Lung (tissue), 12 donors: ENCODE results near the gene TRIM56. TPM values are rescaled to one million over a fixed set of nuclear protein-coding genes. Genes with fewer than 3 reads are reported as not detected.
A peak's percentile ranks its signal among the peaks of the same experiment; 100 is the strongest.
"Not testable (repeated sequence)": the region's sequence is repeated elsewhere in the genome, so short reads cannot be mapped to it uniquely, and the experiment has no call there.

ENCODE experiments used
- ATAC-seq: fragments of 200-7000 bp; cut with Tn5 transposase; one replicate; pipeline ENCODE4 v1.9.1; 2020; ENCODE audit warnings: moderate number of reproducible peaks; ENCODE audit not compliant: insufficient read depth, low FRiP score
- DNase-seq, 3 donors: peaks; one replicate each; pipeline ENCODE4 v3.0.0-alpha.2; 2013 to 2017
- H3K27ac ChIP-seq, 2 donors: one replicate each; pipeline ENCODE4 v1.5.1; 2013; ENCODE audit warnings: mild to moderate bottlenecking in 2 of 2, moderate library complexity in 2 of 2, control low read depth in 1 of 2, inconsistent platforms in 1 of 2, low read depth in 1 of 2, low read length in 1 of 2
- H3K27me3 ChIP-seq, 3 donors: one replicate each; pipeline ENCODE4 v1.5.1; 2013; ENCODE audit warnings: low read length in 2 of 3; ENCODE audit not compliant: control insufficient read depth in 3 of 3, insufficient read depth in 3 of 3
- H3K36me3 ChIP-seq, 4 donors: one replicate each; pipeline ENCODE4 v1.5.1; 2013; ENCODE audit warnings: low read length in 4 of 4, mild to moderate bottlenecking in 1 of 4, moderate library complexity in 1 of 4; ENCODE audit not compliant: control insufficient read depth in 4 of 4, insufficient read depth in 4 of 4
- H3K4me1 ChIP-seq, 5 donors: one replicate each; pipeline ENCODE4 v1.5.1; 2013; ENCODE audit warnings: low read length in 5 of 5, mild to moderate bottlenecking in 2 of 5, moderate library complexity in 1 of 5; ENCODE audit not compliant: control insufficient read depth in 5 of 5, insufficient read depth in 5 of 5
- H3K4me3 ChIP-seq: one replicate; pipeline ENCODE4 v1.5.1; 2013; ENCODE audit warnings: mild to moderate bottlenecking, control low read depth, moderate library complexity
- H3K9ac ChIP-seq, 2 donors: one replicate each; pipeline ENCODE4 v1.5.1; 2013; ENCODE audit warnings: low read length in 2 of 2, control low read depth in 1 of 2; ENCODE audit not compliant: insufficient read depth in 1 of 2
- H3K9me3 ChIP-seq, 4 donors: one replicate each; pipeline ENCODE4 v1.5.1; 2013; ENCODE audit warnings: low read length in 3 of 4, mild to moderate bottlenecking in 1 of 4, moderate library complexity in 1 of 4; ENCODE audit not compliant: control insufficient read depth in 4 of 4, insufficient read depth in 3 of 4
- CTCF ChIP-seq: IDR thresholded peaks from 2 replicates; pipeline ENCODE4 v1.5.1; 2012; ENCODE audit warnings: mild to moderate bottlenecking; ENCODE audit errors: control extremely low read depth, extremely low read depth
- WGBS, 2 donors: extraction: QIAGEN DNeasy Blood & Tissue Kit; methylation state at CpG; one replicate each; pipeline ENCODE4 v1.1.7; 2013; 5-methylcytosine and 5-hydroxymethylcytosine counted together
- polyA plus RNA-seq, 2 donors: library from polyadenylated mRNA; stranded (reverse); fragments of 200-250 nt; gene quantifications; one replicate each; pipeline ENCODE4 v1.2.1, GENCODE V29; 2013
- total RNA-seq, 2 donors: library from RNA; depleted of rRNA in 1 of 2; stranded (reverse); fragments of >200 nt in 1 of 2; gene quantifications; one replicate each; pipeline ENCODE4 v1.2.1, GENCODE V29; 2014 to 2021
- donor health status: control.
- donor health status: control.
- donor health status: Bipolar disorder and iron deficiency.
- donor health status: healthy.
- donor health status: DM: yes; HTN: yes; CAD: no.

Gene TRIM56
- total and polyA plus RNA-seq, 4 donors: 14.4 to 56.6 (median 24.1) TPM

GRCh38 chr7:101104799-101105198, 19.5 kb downstream of the TRIM56 start:
- no peak for DNase-seq
- WGBS, 2 donors: 57 to 79% methylated on average over 3 of the region's 3 CpGs
- no peak overlapping the region for H3K27ac ChIP-seq

GRCh38 chr7:101105248-101105647, 20.0 kb downstream of the TRIM56 start:
- H3K27me3 ChIP-seq, H3K27ac ChIP-seq, H3K36me3 ChIP-seq, H3K9me3 ChIP-seq, DNase-seq, H3K4me3 ChIP-seq, ATAC-seq, H3K9ac ChIP-seq: not testable (repeated sequence)
- 70 to 79% methylated on average over 5 of the region's 5 CpGs for WGBS, 2 donors
- peaks cover 0 to 14% (median 0%) of the 10 kb centered on the region in 5 donors for H3K4me1 ChIP-seq

More at GRCh38 chr7:101104799-101105198, 19.5 kb downstream of the TRIM56 start:
- no peak overlapping the region for H3K4me3 ChIP-seq
- ATAC-seq: no peak
- no peak overlapping the region for H3K9ac ChIP-seq
- no peaks in the 10 kb centered on the region for H3K27me3 ChIP-seq
- peaks cover 0 to 15% (median 4%) of the 10 kb centered on the region in 5 donors for H3K4me1 ChIP-seq
- H3K9me3 ChIP-seq: no peaks in the 10 kb centered on the region
- no peak for TF ChIP-seq CTCF
- no peaks in the 10 kb centered on the region for H3K36me3 ChIP-seq

- 43 to 83% methylated on average over 7 of the region's 7 CpGs for WGBS, 2 donors
- no peak for DNase-seq
- Histone ChIP-seq H3K9ac (no peak overlapping the region), H3K27ac (no peak overlapping the region), H3K4me1 (peaks cover 0 to 8% (median 0%) of the 10 kb centered on the region in 5 donors), H3K4me3 (no peak overlapping the region), H3K9me3 (no peaks in the 10 kb centered on the region), H3K36me3 (no peaks in the 10 kb centered on the region), H3K27me3 (no peaks in the 10 kb centered on the region)
- no peak for ATAC-seq
- no peak for TF ChIP-seq CTCF
Observed at GRCh38 chr7:101106386-101106785, 21.1 kb downstream of the TRIM56 start.

- H3K36me3 ChIP-seq: no peaks in the 10 kb centered on the region
- H3K9ac ChIP-seq: no peak overlapping the region
- TF ChIP-seq CTCF: no peak
- no peak for ATAC-seq
- WGBS, 2 donors: 27 to 34% methylated on average over 16 of the region's 16 CpGs
- H3K27ac ChIP-seq: peak overlapping the region; percentile 11 to 70
- no peak overlapping the region for H3K4me3 ChIP-seq
- no peaks in the 10 kb centered on the region for H3K9me3 ChIP-seq
- DNase-seq: peak in 2 of 3 donors; percentile 25 to 56
- H3K27me3 ChIP-seq: no peaks in the 10 kb centered on the region
- peaks cover 0 to 9% (median 6%) of the 10 kb centered on the region in 5 donors for H3K4me1 ChIP-seq
Observed at GRCh38 chr7:101108330-101108857, 23.1 kb downstream of the TRIM56 start.
